Caco-2 (cell line): ENCODE measurements around the gene HIRIP3. TPM values are rescaled to one million over a fixed set of nuclear protein-coding genes. Genes with fewer than 3 reads are reported as not detected.
"Not testable (repeated sequence)": the region's sequence is repeated elsewhere in the genome, so short reads cannot be mapped to it uniquely, and the experiment has no call there.

Experiments
- BruUV-seq: library from RNA; stranded (reverse); fragments of 400-500 nt; replicated peaks from 2 replicates; lab custom pipeline; 2021; lab: Mats Ljungman, UMichigan
- CTCF ChIA-PET: fragments of 300-600 bp; sonication (Branson Sonifier 250); formaldehyde crosslinking; loops from one replicate; lab custom pipeline; 2022; ENCODE audit warnings: antibody characterized with exemption; lab: Charles Lee
- POLR2A ChIA-PET: fragments of 300-600 bp; sonication (Branson Sonifier 250); formaldehyde crosslinking; loops from one replicate; lab custom pipeline; 2022; ENCODE audit warnings: antibody characterized with exemption; lab: Charles Lee
- DNase-seq, 2 experiments: peaks; one replicate each; pipeline versions ENCODE4 v3.0.0 to v3.0.0-alpha.2; 2020 to 2022
- H3K27me3 ChIP-seq: replicated peaks from 2 replicates; pipeline ENCODE4 v1.6.0; 2011; ENCODE audit warnings: low read length; ENCODE audit not compliant: control insufficient read depth, insufficient read depth
- H3K36me3 ChIP-seq: 2 replicates; pipeline ENCODE4 v1.5.1; 2011; ENCODE audit warnings: low read length; ENCODE audit not compliant: control insufficient read depth, insufficient read depth
- H3K4me1 ChIP-seq: fragments of 250-450 bp; sonication (Bioruptor Pico); 2 replicates; pipeline ENCODE4 v1.5.1; 2020; ENCODE audit warnings: mild to moderate bottlenecking
- H3K4me3 ChIP-seq: 2 replicates; pipeline ENCODE4 v1.5.1; 2011; ENCODE audit warnings: low read depth, mild to moderate bottlenecking, control low read depth, low read length
- H3K9me3 ChIP-seq: fragments of 250-450 bp; sonication (Bioruptor Pico); 2 replicates; pipeline ENCODE4 v1.5.1; 2020; ENCODE audit warnings: mild to moderate bottlenecking, moderate library complexity
- H3K27ac Mint-ChIP-seq: one replicate; pipeline ENCODE4 v1.8.0; 2022; ENCODE audit warnings: mixed read lengths; ENCODE audit not compliant: unreplicated experiment
- H3K27me3 Mint-ChIP-seq: one replicate; pipeline ENCODE4 v1.8.0; 2022; ENCODE audit warnings: mixed read lengths; ENCODE audit not compliant: insufficient read depth, unreplicated experiment
- H3K36me3 Mint-ChIP-seq: one replicate; pipeline ENCODE4 v1.8.0; 2022; ENCODE audit warnings: mild to moderate bottlenecking, mixed read lengths; ENCODE audit not compliant: insufficient read depth, unreplicated experiment
- H3K4me1 Mint-ChIP-seq: one replicate; pipeline ENCODE4 v1.8.0; 2022; ENCODE audit warnings: low read depth, mixed read lengths; ENCODE audit not compliant: unreplicated experiment
- H3K4me3 Mint-ChIP-seq: one replicate; pipeline ENCODE4 v1.8.0; 2022; ENCODE audit warnings: mild to moderate bottlenecking, moderate library complexity, mixed read lengths; ENCODE audit not compliant: unreplicated experiment
- H3K9me3 Mint-ChIP-seq: one replicate; pipeline ENCODE4 v1.8.0; 2022; ENCODE audit warnings: mixed read lengths; ENCODE audit not compliant: unreplicated experiment
- CTCF ChIP-seq, 2 experiments: fragments of 200-600 bp in 1 of 2; IDR thresholded peaks; 1 replicate in 1 of 2; 2 replicates in 1 of 2; pipeline versions ENCODE4 v1.5.1 to v1.8.0; 2011 to 2022; ENCODE audit warnings: antibody characterized with exemption in 1 of 2, control low read depth in 1 of 2, inconsistent platforms in 1 of 2, low read depth in 1 of 2, low read length in 1 of 2, mild to moderate bottlenecking in 1 of 2, moderate library complexity in 1 of 2; ENCODE audit not compliant: insufficient read depth in 1 of 2, severe bottlenecking in 1 of 2, unreplicated experiment in 1 of 2
- intact Hi-C: fragments of 100-400 bp; cut with micrococcal nuclease; formaldehyde crosslinking; loops from one replicate; pipeline ENCODE4 v1.10.0; 2022; ENCODE audit not compliant: unreplicated experiment
- total RNA-seq: library from RNA; stranded (reverse); gene quantifications from 2 replicates; pipeline ENCODE4 v1.2.3, GENCODE V29; 2022

The HIRIP3 gene
- total RNA-seq, 1 experiment from 2014 or later: 23.3 TPM

DNA sequence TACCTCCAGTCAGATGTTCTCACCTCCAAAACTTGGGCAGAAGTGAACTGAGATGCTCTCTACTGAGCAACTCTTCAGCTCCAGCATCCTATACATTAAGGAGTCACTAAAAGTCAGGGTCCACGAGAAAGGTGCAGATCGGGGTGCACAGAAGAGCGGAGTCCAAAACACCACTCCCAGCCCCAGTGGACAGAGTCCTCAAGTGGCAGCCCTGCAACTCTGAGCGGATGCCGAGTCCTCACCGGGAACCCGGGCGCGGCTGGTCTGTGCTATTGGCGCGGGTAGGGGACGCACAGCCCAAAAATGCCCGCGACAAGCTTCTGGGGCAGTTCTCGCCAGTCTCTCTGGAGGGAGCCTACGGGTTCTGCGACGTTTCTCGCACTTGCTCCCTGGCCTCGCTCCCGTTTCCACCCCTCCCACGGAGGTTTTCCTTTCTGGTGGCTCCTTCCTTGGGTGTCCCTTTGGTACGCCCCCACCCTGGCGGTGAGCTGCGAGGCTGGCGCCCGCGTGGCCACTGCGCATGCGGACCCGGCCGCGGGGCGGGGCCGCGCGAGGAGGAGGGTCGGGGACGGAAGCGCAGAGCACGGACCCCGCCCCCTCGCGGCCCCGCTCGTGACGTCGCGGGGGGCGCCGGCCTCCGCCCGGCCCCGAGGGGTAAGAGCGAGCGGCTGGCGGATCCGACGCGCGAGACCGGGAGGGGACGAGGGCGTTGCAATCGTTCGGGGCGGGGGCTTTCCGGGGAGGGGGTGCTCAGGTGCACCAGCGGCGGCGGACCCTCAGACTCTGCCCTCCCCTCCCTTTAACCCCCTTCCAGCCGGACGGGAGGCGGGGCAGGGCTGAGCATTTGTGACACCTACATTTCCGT, 33.7 kb downstream of the HIRIP3 start, which contains the start of gene TMEM219:
Gene TMEM219, plus strand, starts transcription at position 601 of the 865 bp plus-strand sequence. CDS start 1,065 bp downstream, outside the sequence.
- Histone ChIP-seq H3K4me1 (no peaks in the 10 kb centered on the region), H3K4me3 (peak within 1 kb of the TSS; percentile 78), H3K36me3 (no peaks in the 10 kb centered on the region), H3K9me3 (no peaks in the 10 kb centered on the region), H3K27me3 (no peaks in the 10 kb centered on the region)
- peak within 1 kb of the TSS; percentile 79 for H3K27ac Mint-ChIP-seq
- ChIA-PET CTCF (interaction anchor here (0.6 to 1.6 kb wide), 9 partner anchors 12 to 154 kb away, joined by 3 to 9 read pairs (median 4); partner anchors contain the start of genes CDIPT, KCTD13, SEZ6L2 and TAOK2), POLR2A (interaction anchor here (0.5 to 1.6 kb wide), 8 partner anchors 10 to 689 kb away, joined by 3 to 18 read pairs (median 4); partner anchors contain the start of genes KCTD13, SEZ6L2 and TAOK2)
- BruUV-seq: no TSS peak
- H3K4me3 Mint-ChIP-seq: peak within 1 kb of the TSS; percentile 79
- peak in 1 of 2 experiments; percentile 48 for TF ChIP-seq CTCF (IDR thresholded peaks at IDR 0.05; ENCODE audit: insufficient read depth in 1 of 2, low read depth in 1 of 2, low read length in 1 of 2, severe bottlenecking in 1 of 2, unreplicated experiment in 1 of 2)
- intact Hi-C loops: loop anchor here (1.0 to 2.0 kb wide), 3 partner anchors 18 to 35 kb away; partner anchors contain the start of genes HIRIP3 and KCTD13
- H3K9me3 Mint-ChIP-seq: no peaks in the 10 kb centered on the region
- H3K36me3 Mint-ChIP-seq: peaks cover 5% of the 10 kb centered on the region
- peak; percentile 89 to 96 for DNase-seq
- H3K27me3 Mint-ChIP-seq: no peaks in the 10 kb centered on the region
- peaks cover 8% of the 10 kb centered on the region for H3K4me1 Mint-ChIP-seq

DNA sequence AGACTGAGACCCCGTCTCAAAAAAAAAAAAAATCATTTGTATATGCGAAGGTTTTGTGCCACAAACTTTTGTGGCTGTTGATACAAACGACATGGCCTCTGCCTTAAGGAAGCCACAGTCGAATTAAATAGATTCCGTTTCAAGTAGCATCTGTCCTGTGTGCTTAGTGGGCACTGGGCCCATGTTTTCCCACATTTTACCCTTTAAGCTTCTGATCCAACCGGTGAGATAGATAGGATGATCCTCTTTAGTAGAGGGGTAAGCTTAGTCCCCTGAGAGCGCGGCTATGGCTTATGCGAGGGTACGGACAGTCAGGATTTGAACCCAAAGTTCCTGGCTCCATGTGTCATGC, 34.3 kb downstream of the HIRIP3 start:
- no peaks in the 10 kb centered on the region for H3K9me3 ChIP-seq
- H3K27me3 ChIP-seq: no peaks in the 10 kb centered on the region
- H3K36me3 ChIP-seq: no peaks in the 10 kb centered on the region
- TF ChIP-seq CTCF (IDR thresholded peaks at IDR 0.05; ENCODE audit: insufficient read depth in 1 of 2, low read depth in 1 of 2, low read length in 1 of 2, severe bottlenecking in 1 of 2, unreplicated experiment in 1 of 2): no peak
- H3K4me1 Mint-ChIP-seq: peaks cover 8% of the 10 kb centered on the region
- POLR2A ChIA-PET: interaction anchor here (0.8 to 1.6 kb wide), 2 partner anchors 12 to 62 kb away, joined by 3 to 9 read pairs; partner anchors contain the start of genes SEZ6L2 and TAOK2
- H3K4me3 ChIP-seq: peak overlapping the region; percentile 47
- H3K27me3 Mint-ChIP-seq: no peaks in the 10 kb centered on the region
- peak overlapping the region; percentile 79 for H3K4me3 Mint-ChIP-seq
- BruUV-seq: TSS peak; percentile 93
- DNase-seq: no peak
- intact Hi-C loops: loop anchor here (1.0 kb wide), 1 partner anchor 18 kb away; no protein-coding TSS in a partner anchor
- H3K27ac Mint-ChIP-seq: peak overlapping the region; percentile 79
- CTCF ChIA-PET: interaction anchor here (1.2 to 1.6 kb wide), 4 partner anchors 12 to 98 kb away, joined by 4 to 9 read pairs (median 6); partner anchors contain the start of genes CDIPT, KCTD13 and TAOK2
- no peaks in the 10 kb centered on the region for H3K9me3 Mint-ChIP-seq
- H3K36me3 Mint-ChIP-seq: peaks cover 5% of the 10 kb centered on the region
- H3K4me1 ChIP-seq: no peaks in the 10 kb centered on the region

DNA sequence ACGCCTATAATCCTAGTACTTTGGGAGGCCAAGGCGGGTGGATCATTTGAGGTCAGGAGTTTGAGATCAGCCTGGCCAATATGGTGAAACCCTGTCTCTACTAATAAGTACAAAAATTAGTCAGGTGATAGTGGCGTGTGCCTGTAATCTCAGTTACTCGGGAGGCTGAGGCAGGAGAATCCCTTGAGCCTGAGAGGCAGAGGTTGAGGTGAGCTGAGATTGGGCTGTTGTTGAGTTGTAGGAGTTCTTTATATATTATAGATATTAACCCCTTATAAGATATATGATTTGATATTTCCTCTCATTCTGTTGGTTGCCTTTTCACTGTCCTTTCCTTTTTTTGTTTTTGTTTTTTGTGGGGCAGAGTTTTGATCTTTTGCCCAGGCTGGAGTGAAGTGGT, 35.6 kb downstream of the HIRIP3 start:
- CTCF ChIA-PET, H3K9me3 Mint-ChIP-seq, H3K4me1 Mint-ChIP-seq: not testable (repeated sequence)

More for the DNA sequence above, 35.6 kb downstream of the HIRIP3 start:
- H3K36me3 Mint-ChIP-seq, DNase-seq, H3K36me3 ChIP-seq, POLR2A ChIA-PET, H3K27me3 ChIP-seq, H3K9me3 ChIP-seq, H3K4me3 Mint-ChIP-seq, H3K27me3 Mint-ChIP-seq, H3K4me3 ChIP-seq, intact Hi-C loops, H3K27ac Mint-ChIP-seq, BruUV-seq, H3K4me1 ChIP-seq: not testable (repeated sequence)
